Measurements from ENCODE around the gene RBM27.
"Not testable (repeated sequence)": the region's sequence is repeated elsewhere in the genome, so short reads cannot be mapped to it uniquely, and the experiment has no call there.

The RBM27 gene

GRCh38 chr5:146203011-146203871, at the start of gene RBM27:
Gene RBM27 (plus strand): TSS chr5:146203605. CDS start chr5:146203766, 161 bp downstream.
- peak; percentile 99 for DNase-seq

- DNase-seq = no peak
Measured at GRCh38 chr5:146158255-146158654, 45.1 kb upstream of the RBM27 start.

GRCh38 chr5:146164382-146164781, 39.0 kb upstream of the RBM27 start:
- no peak for DNase-seq

GRCh38 chr5:146165460-146165859, 37.9 kb upstream of the RBM27 start:
- DNase-seq = no peak

- DNase-seq = no peak
Measured at GRCh38 chr5:146165903-146166302, 37.5 kb upstream of the RBM27 start.

GRCh38 chr5:146169076-146169475, 34.3 kb upstream of the RBM27 start:
- no peak for DNase-seq

- DNase-seq = not testable (repeated sequence)
Measured at GRCh38 chr5:146173049-146173448, 30.4 kb upstream of the RBM27 start.

- DNase-seq = no peak
Measured at GRCh38 chr5:146173597-146173996, 29.8 kb upstream of the RBM27 start.

GRCh38 chr5:146176805-146177204, 26.6 kb upstream of the RBM27 start:
- DNase-seq = no peak

- no peak for DNase-seq
Measured at GRCh38 chr5:146179696-146180095, 23.7 kb upstream of the RBM27 start.

- not testable (repeated sequence) for DNase-seq
Measured at GRCh38 chr5:146183403-146183802, 20.0 kb upstream of the RBM27 start.

GRCh38 chr5:146185161-146185560, 18.2 kb upstream of the RBM27 start:
- DNase-seq = no peak

GRCh38 chr5:146188358-146188757, 15.0 kb upstream of the RBM27 start:
- DNase-seq = no peak

- DNase-seq = no peak
Measured at GRCh38 chr5:146192571-146193043, 10.8 kb upstream of the RBM27 start.

GRCh38 chr5:146193285-146193684, 10.1 kb upstream of the RBM27 start:
- no peak for DNase-seq

GRCh38 chr5:146194997-146195396, 8.4 kb upstream of the RBM27 start:
- DNase-seq = not testable (repeated sequence)

- DNase-seq = no peak
Measured at GRCh38 chr5:146196459-146197048, 6.9 kb upstream of the RBM27 start.

GRCh38 chr5:146199176-146199815, 4.1 kb upstream of the RBM27 start:
- no peak for DNase-seq

- DNase-seq = not testable (repeated sequence)
Measured at GRCh38 chr5:146201795-146202194, 1.6 kb upstream of the RBM27 start.

GRCh38 chr5:146203872-146204192, 427 bp downstream of the RBM27 start:
- no peak for DNase-seq

GRCh38 chr5:146205499-146206202, 2.2 kb downstream of the RBM27 start:
- DNase-seq = no peak

GRCh38 chr5:146206257-146206656, 2.9 kb downstream of the RBM27 start:
- no peak for DNase-seq

GRCh38 chr5:146208916-146209522, 5.6 kb downstream of the RBM27 start:
- no peak for DNase-seq
